Activated CD4-positive, CD25-positive, alpha-beta regulatory T cell (primary cell): ENCODE measurements around the gene WNT3A.
"Not testable (repeated sequence)": the region's sequence is repeated elsewhere in the genome, so short reads cannot be mapped to it uniquely, and the experiment has no call there.

Experiments
- DNase-seq, 4 experiments: peaks; one replicate each; lab custom pipeline; 2025; lab: John Stamatoyannopoulos, UW

The WNT3A gene

DNA sequence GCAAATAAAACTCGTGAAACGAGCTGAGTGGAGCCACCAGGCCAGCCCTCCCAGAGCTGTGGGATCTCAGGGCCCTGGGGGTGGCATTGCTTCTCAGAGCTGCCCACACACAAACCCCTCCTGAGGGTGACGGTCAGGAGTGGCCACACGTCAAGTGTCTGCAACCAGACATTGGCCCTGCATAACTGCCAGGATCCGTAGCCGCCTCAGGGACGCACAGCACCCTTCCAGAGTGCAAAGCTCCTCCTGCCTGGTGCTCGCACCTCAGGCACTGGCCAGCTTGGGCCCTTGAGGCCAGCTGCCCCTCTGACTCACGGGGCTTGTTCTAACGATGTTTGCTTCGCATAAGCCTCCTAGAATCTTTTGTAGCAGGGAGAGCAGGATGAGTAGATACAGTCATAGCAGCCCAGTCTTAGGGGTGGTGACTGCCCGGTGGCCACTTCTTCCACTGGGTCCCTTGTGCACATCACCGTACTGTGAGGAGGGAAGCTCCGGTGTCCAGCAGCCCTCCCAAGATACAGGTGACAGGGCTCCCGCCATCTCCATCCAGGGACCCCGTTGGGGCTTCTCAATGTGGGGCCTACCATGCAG is 5.0 kb downstream of the WNT3A start:
- no peak for DNase-seq

DNA sequence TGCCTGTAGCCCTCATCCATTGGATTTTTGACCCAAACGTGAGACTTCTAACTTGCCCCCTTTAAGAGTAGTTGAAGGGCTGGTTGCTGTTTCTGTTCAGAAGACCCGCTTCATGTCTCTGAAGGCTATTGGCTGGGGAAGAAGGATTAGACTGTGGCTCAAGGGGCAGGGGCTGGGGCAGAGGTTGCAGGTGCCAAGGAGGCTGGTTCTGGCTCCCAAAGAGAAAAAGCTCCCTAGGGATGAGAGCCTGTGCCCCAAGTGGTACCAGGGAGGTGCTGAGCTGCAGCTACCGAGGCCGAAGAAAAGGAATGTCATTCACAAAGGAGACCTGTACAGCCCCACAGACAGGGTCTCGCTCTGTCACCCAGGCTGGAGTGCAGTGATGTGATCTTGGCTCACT is 5.8 kb downstream of the WNT3A start:
- DNase-seq = no peak

DNA sequence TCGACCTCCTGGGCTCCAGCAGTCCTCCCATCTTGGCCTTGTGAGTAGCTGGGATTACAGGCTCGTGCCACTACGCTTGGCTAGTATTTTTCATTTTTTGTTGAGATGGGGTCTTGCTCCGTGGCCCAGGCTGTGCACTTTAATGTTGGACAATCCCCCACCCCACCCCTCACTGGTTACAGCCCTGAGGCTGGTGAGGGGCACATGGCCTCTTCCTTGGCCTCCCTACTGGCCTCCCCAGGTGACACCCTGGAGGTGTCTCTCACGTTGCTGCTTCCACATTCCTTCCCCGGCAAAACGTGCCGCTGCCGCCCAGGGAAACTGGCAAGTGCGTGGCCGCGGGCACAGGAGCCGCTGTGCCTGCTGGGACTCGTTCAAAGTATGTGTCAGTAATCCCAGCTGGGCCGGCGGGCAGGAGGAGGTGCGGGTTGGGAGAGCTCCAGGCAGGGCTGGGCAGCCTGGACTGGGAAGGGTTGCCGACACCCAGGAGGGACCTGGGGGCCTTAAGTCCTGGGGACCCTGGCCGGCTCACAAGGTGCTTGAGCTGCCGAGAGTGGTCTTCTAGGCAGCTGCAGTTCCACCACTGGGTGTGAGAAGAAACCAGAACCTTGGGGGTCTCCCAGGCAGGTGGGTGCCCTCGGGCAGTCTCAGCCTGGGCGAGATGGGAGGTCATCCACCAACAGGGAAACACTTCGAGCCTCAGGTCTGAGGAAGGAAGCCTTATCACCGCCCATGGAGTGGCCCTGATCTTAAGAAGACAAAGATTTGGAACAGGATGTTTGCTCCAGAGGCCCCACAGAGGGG is 6.5 kb downstream of the WNT3A start:
- DNase-seq = no peak

DNA sequence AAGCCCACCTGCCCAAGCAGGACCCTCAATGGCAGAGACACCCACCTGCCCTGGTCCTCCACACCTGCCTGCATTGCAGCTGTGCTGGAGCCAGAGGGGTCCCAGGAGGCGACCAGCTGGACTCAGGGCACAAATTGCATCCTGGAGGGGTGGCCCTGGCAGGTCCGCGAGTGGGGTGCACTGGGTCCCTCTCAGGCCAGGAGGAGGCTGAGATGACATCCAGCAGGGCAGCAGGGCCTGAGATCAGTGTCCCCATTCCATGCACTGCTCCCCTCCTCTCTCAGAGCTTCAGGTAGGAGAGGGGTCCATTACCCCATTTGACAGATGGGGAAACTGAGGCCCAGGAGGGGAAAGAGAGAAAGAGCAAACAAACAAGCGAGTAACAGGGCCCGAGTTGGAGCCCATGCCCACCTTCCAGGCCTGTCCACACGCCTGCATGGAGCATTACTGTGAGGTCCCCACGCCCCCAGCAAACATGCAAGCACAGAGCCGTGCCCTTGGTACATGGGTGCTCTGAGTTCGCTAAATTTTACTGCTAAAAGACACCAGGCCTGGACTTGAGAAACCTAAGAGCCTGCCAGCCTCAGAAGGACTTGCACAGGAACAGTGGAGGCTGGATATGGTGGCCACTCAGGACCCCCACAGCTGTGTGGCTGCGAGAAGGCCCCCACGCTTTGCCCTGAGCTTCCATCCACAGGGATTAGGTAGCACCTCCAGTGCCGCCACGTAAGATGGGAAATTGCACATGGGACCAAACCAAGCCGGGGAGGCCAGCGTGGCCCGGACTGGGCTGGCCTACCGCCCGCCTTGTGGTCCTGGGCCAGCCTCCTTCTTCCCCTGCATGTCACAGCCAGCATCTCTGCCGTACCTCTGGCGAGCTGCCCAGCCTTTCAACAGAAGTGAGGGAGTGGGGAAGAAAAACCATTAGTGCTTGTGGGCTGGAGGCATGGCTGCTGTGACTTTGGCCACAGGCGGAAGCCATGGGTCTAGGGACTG is 7.4 kb downstream of the WNT3A start:
- DNase-seq = no peak

DNA sequence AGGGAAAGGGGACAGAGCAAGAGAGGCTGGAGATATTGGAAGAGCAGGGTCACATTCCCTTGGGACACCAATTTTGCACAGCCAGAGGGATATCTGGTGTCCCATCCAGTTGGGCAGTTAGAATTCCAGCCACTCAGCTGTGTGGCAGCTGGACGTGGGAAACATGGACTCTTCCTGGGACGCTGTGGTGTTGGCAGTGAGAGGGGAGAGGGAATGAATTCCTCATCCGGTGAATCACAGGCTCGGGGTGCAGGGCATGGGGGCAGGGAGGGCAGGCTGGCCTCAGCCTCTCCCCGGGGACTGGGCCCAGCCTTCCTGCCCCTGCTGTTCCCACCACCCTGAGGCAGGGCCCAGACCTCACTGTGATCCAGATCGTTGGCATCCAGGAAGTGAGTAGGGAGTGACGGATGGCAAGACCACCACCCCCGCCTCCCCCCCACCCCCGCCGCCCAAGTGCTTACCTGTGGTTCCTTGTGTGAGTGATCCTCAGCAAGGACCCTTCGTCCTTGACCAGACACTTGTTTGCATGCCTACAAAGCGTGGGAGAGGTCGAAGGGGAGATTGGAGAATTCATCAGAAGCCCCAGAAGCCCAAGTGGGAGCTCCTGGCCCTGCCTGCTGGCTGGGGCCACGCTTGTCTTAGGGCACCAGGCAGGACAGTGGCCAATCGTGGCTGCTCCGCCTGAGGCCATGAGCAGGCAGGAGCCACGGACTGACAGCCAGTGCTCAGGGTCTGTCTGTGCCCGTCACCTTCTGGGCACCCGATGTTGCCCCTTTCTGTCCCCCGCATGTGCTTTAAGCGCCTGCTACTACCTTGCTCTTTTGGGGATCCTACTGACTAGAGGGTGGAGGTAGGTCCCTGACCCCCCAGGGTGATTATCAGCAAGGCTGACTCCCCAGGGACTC is 8.7 kb downstream of the WNT3A start:
- no peak for DNase-seq

DNA sequence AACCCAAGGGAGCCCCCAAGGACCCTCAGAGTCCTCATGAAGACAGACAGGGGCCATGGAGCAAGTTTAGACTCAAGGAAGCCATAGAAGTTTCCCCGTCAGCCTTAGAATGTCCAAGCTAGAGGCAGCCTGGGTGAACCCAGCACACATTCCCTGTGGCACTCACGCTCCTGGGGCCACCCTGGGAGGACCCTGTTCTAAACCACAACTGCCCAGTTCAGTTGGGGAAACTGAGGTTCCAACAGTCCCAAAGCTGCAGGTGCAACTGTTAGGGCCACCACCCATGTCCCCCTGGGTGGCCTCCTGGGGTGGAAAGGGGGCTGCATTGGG is 9.3 kb downstream of the WNT3A start:
- DNase-seq = no peak

DNA sequence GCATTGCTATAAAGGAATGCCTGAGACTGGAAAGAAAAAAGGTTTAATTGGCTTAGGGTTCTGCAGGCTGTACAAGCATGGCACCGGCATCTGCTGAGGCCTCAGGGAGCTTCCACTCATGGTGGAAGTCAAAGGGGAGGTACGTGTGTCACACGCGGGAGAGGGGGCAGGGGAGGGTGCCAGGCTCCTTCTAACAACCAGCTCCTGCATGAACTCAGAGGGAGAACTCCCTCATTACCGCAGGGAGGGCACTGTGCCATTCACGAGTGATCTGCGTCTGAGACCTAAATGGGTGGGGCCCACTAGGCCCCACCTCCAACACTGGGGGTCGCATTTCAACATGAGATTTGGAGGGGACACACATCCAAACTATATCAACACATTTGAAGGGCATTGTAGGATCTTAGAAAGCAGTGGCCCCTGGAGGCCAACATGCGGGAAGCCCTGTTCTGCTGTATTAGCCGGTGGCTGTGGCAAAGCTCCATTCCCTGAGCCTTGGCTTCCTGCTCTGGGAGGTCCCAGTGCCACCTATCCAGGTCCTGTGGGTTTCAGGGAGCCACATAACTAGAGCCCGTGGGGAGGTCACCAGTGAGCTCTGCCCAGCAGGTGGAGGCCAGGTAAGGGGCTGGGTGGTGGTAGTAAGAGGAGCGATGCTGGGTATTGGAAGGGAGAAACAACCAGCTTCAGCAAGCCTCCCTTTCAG is 10.0 kb downstream of the WNT3A start:
- no peak for DNase-seq

DNA sequence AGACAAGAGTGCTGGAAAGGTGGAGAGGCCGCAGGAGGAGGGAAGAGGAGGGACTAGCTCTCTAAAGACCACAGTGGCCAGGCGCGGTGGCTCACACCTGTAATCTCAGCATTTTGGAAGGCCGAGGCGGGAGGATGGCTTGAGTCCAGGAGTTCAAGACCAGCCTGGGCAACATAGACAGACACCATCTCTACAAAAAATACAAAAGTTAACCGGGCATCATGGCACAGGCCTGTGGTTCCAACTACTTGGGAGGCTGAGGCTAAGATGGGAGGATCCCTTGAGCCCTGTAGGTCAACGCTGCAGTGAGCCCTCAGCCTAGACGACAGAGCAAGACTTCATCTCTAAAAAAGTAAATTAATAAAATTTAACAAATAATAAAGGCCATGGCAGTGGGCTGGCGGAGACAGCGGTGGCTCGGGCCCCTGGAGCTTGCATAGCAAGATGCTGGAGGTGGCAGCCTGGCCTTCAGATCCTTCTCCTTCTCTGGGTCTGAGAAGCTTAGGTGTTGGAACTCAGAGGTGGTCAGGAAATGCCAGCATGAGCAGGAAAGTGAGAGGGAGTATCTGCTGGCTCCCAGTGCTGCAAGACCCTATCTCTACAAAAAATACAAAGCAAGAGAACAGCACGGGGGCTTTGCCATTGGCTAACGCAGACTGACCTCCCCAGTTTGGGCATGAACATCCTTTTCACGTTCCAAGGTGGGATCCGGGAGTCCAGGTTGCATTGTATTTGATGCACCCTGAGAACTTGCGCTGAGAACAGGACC is 10.7 kb downstream of the WNT3A start:
- DNase-seq = no peak

DNA sequence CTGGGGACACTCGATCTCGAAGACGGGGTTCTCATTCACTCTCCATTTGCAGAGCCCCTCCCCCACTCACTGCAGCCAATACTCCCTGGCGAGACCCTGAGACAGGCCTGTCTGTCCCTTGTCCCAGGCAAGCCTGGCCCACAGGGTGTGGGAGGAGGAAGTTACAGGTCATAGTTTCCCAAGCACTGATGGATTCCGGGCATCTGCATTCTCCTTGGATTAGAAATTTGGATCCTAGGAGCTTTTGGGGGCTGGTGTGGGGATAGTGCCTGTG is 11.3 kb downstream of the WNT3A start:
- no peak for DNase-seq

DNA sequence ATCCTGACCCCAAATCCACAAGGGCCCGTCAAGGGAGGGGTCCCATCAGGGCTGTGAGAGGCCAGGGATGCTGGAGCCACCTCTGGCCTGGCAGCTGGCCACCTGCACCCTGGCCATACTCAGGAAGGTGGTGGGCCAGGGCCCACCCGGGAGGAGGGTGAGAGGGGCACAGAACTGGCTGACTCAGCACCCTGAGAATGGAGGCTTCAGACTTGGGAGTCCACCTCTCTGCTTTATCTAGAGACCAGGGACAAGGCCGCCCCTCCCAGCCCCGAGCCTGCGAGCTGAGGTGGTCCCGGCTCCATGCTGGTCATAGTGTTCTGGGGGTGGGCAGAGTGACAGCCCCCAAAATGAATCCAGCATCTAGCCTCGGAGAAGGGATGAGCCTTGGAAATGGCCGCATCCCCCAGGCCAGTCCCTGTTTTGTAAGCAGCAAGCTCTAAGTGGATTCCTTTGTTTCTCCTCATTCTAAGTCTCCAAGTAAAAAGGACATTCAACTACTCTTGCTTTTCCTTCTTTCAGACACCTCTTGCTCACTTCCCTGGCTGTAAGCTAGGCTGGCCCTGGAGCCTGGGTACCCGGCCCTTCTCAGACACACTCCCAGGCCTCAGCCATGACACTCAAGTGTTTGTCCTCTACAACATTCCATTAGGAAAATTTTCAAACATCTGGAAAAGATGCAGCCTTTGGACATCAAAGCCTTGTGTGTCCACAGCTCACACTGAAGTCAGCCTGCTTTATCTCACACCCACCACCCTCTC is 12.3 kb downstream of the WNT3A start:
- no peak for DNase-seq

DNA sequence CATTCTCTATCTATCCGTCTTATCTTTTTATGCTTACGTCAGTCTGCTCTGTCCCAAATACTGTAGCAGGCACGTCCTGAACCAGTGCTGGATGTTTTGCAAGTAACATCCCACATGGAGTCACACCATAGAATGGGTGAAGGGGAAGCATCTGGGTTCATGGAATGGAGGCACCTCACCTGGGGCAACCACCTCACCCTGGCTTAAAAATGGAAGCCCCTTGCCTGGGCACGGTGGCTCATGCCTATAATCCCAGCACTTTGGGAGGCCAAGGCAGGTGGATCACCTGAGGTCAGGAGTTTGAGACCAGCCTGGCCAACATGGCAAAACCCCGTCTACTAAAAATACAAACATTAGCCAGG is 12.9 kb downstream of the WNT3A start:
- DNase-seq = not testable (repeated sequence)

DNA sequence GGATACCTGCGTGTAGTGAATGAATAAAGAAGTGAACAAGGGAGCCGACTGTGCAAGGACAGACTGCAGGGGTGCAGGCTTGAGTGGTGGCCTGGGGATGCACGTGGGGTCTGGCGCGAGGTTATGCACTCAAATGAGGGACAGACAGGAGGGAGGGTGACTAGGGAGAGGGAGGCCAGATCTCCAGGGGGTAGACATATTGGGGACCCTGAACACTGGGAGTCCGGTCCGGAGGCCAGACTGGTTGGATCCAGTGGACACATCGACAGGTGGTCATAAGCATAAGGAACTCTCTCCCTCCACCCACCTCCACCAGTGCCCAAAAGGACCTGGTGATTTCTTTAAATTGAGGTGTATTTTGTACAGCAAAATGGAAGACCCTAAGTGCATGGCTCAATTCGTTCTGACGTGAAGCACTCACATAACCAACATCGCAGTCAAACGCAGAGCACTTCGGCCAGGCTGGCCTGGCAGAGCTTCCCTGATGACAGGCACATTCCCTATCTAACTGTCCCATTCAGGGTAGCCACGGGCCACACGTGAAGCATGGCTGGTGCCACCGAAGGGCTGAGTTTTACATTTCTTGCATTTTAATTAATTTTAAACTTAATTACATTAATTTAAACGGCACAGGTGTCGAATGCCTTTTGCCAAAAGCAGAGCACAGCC is 14.0 kb downstream of the WNT3A start:
- DNase-seq = no peak

DNA sequence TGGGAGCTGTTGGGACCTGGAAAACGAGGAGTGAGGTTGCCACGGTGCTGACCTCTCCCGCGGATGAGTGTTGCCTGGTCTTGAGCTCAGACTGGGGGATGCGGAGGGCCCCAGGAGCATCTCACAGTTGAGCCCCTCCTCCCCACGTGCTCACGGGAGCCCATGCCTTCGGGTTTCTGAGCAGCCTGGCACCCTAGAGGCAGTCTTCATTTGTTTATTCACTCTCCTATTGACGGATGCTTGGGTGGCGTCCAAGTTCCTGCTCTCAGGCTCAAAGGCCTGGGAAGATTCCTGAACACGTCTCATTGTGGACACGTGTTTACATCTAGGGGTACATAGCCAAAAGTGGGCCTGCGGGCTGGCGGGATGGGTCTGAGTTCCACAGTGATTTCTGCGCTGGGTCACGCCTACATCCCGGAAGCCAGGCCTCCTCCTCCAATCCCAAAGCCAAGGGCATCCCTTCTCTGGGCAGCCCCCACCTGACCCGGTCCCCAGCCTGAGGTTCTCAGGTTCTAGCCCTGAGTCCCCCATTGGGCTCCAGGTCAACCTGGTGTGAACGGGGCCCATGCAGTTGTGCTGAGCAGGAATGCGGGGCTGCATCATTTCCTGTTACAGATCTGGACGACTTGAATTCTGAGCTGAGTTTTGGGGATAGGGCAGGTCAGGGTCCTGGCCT is 14.7 kb downstream of the WNT3A start:
- DNase-seq = no peak

DNA sequence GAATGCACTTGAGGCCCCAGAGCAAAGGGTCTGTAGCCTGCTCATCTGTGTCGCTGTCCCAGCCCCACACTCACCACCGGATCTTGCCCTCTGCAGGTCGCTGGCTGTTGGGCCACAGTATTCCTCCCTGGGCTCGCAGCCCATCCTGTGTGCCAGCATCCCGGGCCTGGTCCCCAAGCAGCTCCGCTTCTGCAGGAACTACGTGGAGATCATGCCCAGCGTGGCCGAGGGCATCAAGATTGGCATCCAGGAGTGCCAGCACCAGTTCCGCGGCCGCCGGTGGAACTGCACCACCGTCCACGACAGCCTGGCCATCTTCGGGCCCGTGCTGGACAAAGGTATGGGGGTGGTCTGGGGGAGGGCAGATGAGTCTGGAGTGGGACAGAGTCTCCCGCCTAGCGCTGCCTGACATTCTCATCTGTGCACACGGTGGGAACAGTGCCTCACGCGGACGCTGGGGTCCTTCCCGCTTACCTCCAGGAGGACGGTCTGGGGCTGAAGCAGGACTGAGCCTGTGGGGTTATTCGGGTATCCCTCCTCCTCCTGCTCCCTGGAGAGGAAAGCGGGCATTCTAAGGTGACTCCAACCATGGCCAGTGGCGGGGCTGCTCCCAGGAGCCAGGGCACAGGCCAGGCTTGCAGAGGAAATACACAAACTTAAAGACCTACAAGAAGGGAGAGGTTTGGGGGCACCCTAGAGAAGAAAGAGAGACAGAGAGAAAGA is 15.9 kb downstream of the WNT3A start:
- DNase-seq = no peak

DNA sequence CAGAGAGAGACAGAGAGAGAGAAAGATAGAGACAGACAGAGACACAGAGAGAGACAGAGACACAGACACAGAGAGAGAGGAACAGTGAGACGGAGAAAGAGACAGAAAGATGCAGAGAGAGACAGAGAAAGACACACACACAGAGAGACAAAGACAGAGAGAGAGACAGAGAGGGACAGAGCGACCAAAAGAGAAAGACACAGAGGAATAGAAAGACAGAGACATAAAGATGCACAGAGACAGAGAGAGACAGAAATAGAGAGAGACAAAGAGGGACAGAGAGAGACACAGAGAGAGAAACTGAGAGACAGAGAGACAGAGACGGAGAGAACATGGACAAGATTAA is 16.5 kb downstream of the WNT3A start:
- DNase-seq = no peak

DNA sequence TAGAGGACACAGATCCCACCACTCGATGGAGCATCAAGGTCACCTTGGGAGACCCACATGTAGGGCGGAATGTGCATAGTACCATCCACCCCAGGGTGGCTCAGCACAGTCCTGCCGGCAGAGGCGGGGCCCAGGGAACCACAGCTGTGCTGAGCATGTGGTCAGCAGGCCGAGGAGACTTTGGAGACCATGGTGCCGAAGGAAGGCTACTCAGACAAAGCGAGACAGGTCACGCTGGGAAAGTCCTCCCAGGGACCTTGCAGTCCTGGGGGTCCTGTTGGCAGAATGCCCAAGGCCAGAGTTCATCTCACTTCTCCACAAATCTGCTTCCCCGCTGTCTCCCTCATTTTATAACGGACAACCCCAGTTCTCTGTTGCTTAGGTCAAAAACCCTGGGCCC is 22.5 kb downstream of the WNT3A start:
- DNase-seq = no peak

DNA sequence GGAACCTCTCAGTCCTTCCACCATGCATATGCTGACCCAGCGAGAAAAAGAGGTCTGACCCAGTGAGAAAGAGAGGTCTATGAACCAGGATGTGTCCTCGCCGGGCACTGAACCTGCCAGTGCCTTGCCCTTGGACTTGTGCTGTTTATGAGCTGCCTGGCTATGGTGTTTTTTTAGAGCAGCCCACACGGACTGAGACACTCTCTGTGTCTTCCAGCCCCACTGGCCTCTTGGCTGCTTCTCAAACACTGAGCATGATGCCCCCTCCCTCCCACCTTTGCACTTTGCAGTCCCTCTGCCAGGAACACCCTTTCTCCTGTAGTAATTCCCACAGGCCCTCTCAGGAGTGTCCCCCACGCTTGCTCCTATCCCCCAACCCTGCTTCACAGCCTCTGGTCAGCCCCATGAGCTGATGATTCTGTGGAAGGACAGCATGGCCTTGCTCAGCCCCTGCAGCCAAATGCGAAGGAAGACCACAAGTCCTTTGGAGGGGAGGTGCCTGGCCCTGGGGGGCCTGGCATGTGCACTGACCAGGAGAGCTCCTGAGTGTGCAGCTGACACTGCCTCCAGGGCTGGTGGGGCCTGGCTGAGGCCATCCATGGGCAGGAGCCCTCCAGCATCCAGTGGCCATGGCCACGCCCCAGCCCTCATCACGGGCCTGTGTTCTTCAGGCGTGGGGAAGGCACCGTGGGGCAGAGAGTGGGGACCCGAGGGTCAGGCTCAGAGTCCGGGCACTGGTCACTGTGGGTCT is 23.8 kb downstream of the WNT3A start:
- DNase-seq = no peak
